Smooth muscle cell (in vitro differentiated cells): ENCODE measurements around the gene MITF. TPM values are rescaled to one million over a fixed set of nuclear protein-coding genes. Genes with fewer than 3 reads are reported as not detected.

Experiments
- DNase-seq: peaks from one replicate; lab custom pipeline; 2025; ENCODE audit not compliant: unreplicated experiment; lab: John Stamatoyannopoulos, UW
- H2AFZ ChIP-seq: fragments of 200-600 bp; sonication (generic); 2 replicates; pipeline ENCODE4 v1.6.0; 2016; ENCODE audit warnings: antibody characterized with exemption, low read depth, mild to moderate bottlenecking
- H3F3A ChIP-seq: fragments of 200-600 bp; sonication (generic); 2 replicates; pipeline ENCODE4 v1.6.0; 2017; ENCODE audit warnings: antibody characterized with exemption, low read depth
- H3K27ac ChIP-seq: fragments of 200-600 bp; sonication (generic); 2 replicates; pipeline ENCODE4 v1.5.1; 2016; ENCODE audit warnings: low read depth, mild to moderate bottlenecking
- H3K27me3 ChIP-seq: fragments of 200-600 bp; sonication (generic); 2 replicates; pipeline ENCODE4 v1.6.1; 2016; ENCODE audit warnings: low read depth, mild to moderate bottlenecking
- H3K36me3 ChIP-seq: fragments of 200-600 bp; sonication (generic); 2 replicates; pipeline ENCODE4 v1.5.1; 2016; ENCODE audit warnings: low read depth
- H3K4me1 ChIP-seq: fragments of 200-600 bp; sonication (generic); 2 replicates; pipeline ENCODE4 v1.5.1; 2016; ENCODE audit warnings: low read depth
- H3K4me2 ChIP-seq: fragments of 200-600 bp; sonication (generic); 2 replicates; pipeline ENCODE4 v1.6.0; 2016; ENCODE audit warnings: mild to moderate bottlenecking
- H3K4me3 ChIP-seq: fragments of 200-600 bp; sonication (generic); 2 replicates; pipeline ENCODE4 v1.5.1; 2016; ENCODE audit warnings: mild to moderate bottlenecking
- H3K79me2 ChIP-seq: fragments of 200-600 bp; sonication (generic); 2 replicates; pipeline ENCODE4 v1.6.0; 2016; ENCODE audit warnings: low read depth, mild to moderate bottlenecking
- H3K9ac ChIP-seq: fragments of 200-600 bp; sonication (generic); 2 replicates; pipeline ENCODE4 v1.6.0; 2016; ENCODE audit warnings: low read depth
- H3K9me3 ChIP-seq: fragments of 200-600 bp; sonication (generic); replicated peaks from 2 replicates; pipeline ENCODE4 v1.5.1; 2016; ENCODE audit warnings: low read depth
- H4K20me1 ChIP-seq: fragments of 200-600 bp; sonication (generic); 2 replicates; pipeline ENCODE4 v1.6.0; 2016; ENCODE audit warnings: low read depth
- WGBS: methylation state at CpG from one replicate; pipeline ENCODE4 v1.1.7; 2016; ENCODE audit warnings: low lambda C conversion rate; 5-methylcytosine and 5-hydroxymethylcytosine counted together
- polyA plus RNA-seq: library from polyadenylated mRNA; unstranded; fragments of >200 nt; fragmentation: Nextera tagmentation; extraction: Ambion mirVana; gene quantifications from 2 replicates; pipeline ENCODE4 v1.2.1, GENCODE V29; 2016
- total RNA-seq: library from RNA; depleted of rRNA; stranded (reverse); fragments of >200 nt; gene quantifications from 2 replicates; pipeline ENCODE4 v1.2.3, GENCODE V29; 2014
- TF ChIP-seq, protein P1 (sequence below): fragments of 200-600 bp; sonication (generic); IDR thresholded peaks from 2 replicates; pipeline ENCODE4 v1.5.1; 2017; ENCODE audit warnings: borderline replicate concordance, mild to moderate bottlenecking, antibody characterized with exemption; ENCODE audit not compliant: insufficient read depth, poor library complexity, severe bottlenecking

The MITF gene
- total and polyA plus RNA-seq, 2 experiments from 2014 or later = 2.3 to 3.1 TPM

- H3K79me2 ChIP-seq = no peaks in the 10 kb centered on the region
- H3K9ac ChIP-seq = no peak overlapping the region
- DNase-seq = no peak
- H2AFZ ChIP-seq = no peak overlapping the region
- TF ChIP-seq, protein P1, sequence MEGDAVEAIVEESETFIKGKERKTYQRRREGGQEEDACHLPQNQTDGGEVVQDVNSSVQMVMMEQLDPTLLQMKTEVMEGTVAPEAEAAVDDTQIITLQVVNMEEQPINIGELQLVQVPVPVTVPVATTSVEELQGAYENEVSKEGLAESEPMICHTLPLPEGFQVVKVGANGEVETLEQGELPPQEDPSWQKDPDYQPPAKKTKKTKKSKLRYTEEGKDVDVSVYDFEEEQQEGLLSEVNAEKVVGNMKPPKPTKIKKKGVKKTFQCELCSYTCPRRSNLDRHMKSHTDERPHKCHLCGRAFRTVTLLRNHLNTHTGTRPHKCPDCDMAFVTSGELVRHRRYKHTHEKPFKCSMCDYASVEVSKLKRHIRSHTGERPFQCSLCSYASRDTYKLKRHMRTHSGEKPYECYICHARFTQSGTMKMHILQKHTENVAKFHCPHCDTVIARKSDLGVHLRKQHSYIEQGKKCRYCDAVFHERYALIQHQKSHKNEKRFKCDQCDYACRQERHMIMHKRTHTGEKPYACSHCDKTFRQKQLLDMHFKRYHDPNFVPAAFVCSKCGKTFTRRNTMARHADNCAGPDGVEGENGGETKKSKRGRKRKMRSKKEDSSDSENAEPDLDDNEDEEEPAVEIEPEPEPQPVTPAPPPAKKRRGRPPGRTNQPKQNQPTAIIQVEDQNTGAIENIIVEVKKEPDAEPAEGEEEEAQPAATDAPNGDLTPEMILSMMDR = no peak
- WGBS = 96% methylated on average over 5 of the region's 5 CpGs
- no peak overlapping the region for H3K4me3 ChIP-seq
- no peaks in the 10 kb centered on the region for H3K27me3 ChIP-seq
- no peak overlapping the region for H3K4me2 ChIP-seq
- peaks cover 12% of the 10 kb centered on the region for H3K4me1 ChIP-seq
- no peak overlapping the region for H3K27ac ChIP-seq
- H4K20me1 ChIP-seq = no peaks in the 10 kb centered on the region
- no peaks in the 10 kb centered on the region for H3K36me3 ChIP-seq
- no peaks in the 10 kb centered on the region for H3K9me3 ChIP-seq
- no peaks in the 10 kb centered on the region for H3F3A ChIP-seq
These were observed 28.3 kb downstream of the MITF start for GRCh38 chr3:69767571-69767970.

- Histone ChIP-seq H3K4me1 (peaks cover 7% of the 10 kb centered on the region), H3K4me3 (no peak overlapping the region), H2AFZ (no peak overlapping the region), H3K27ac (no peak overlapping the region), H3K9me3 (no peaks in the 10 kb centered on the region), H3K4me2 (no peak overlapping the region), H3F3A (no peaks in the 10 kb centered on the region), H3K36me3 (no peaks in the 10 kb centered on the region), H3K79me2 (no peaks in the 10 kb centered on the region), H4K20me1 (no peaks in the 10 kb centered on the region), H3K27me3 (no peaks in the 10 kb centered on the region), H3K9ac (no peak overlapping the region)
- 73% methylated on average over 2 of the region's 2 CpGs for WGBS
- DNase-seq = no peak
- TF ChIP-seq, protein P1 = no peak
These were observed 29.2 kb downstream of the MITF start for GRCh38 chr3:69768438-69768837.

GRCh38 chr3:69770219-69770618 lies 31.0 kb downstream of the MITF start:
- TF ChIP-seq, protein P1 = no peak
- Histone ChIP-seq H3K79me2 (no peaks in the 10 kb centered on the region), H3K9ac (no peak overlapping the region), H3K4me3 (no peak overlapping the region), H3K27ac (peak overlapping the region; percentile 49), H3K4me2 (no peak overlapping the region), H2AFZ (no peak overlapping the region), H3K27me3 (no peaks in the 10 kb centered on the region), H3K4me1 (peaks cover 6% of the 10 kb centered on the region), H4K20me1 (no peaks in the 10 kb centered on the region), H3F3A (no peaks in the 10 kb centered on the region), H3K9me3 (no peaks in the 10 kb centered on the region), H3K36me3 (no peaks in the 10 kb centered on the region)
- no peak for DNase-seq

- H3K36me3 ChIP-seq = no peaks in the 10 kb centered on the region
- H4K20me1 ChIP-seq = no peaks in the 10 kb centered on the region
- H3K9me3 ChIP-seq = no peaks in the 10 kb centered on the region
- DNase-seq = no peak
- TF ChIP-seq, protein P1 = no peak
- H3K79me2 ChIP-seq = no peaks in the 10 kb centered on the region
- H3K9ac ChIP-seq = no peak overlapping the region
- peak overlapping the region; percentile 36 for H3K4me2 ChIP-seq
- no peaks in the 10 kb centered on the region for H3K27me3 ChIP-seq
- H3K27ac ChIP-seq = peak overlapping the region; percentile 49
- no peak overlapping the region for H2AFZ ChIP-seq
- WGBS = 60% methylated on average over 6 of the region's 6 CpGs
- no peak overlapping the region for H3K4me3 ChIP-seq
- no peaks in the 10 kb centered on the region for H3K4me1 ChIP-seq
- H3F3A ChIP-seq = no peaks in the 10 kb centered on the region
These were observed 31.8 kb downstream of the MITF start for GRCh38 chr3:69770976-69771634.
